ENCODE results near the gene RANBP9. TPM values are rescaled to one million over a fixed set of nuclear protein-coding genes. Genes with fewer than 3 reads are reported as not detected.

The RANBP9 gene
- total RNA-seq, 1 donor from 2014 or later, result 33.2 TPM

DNA sequence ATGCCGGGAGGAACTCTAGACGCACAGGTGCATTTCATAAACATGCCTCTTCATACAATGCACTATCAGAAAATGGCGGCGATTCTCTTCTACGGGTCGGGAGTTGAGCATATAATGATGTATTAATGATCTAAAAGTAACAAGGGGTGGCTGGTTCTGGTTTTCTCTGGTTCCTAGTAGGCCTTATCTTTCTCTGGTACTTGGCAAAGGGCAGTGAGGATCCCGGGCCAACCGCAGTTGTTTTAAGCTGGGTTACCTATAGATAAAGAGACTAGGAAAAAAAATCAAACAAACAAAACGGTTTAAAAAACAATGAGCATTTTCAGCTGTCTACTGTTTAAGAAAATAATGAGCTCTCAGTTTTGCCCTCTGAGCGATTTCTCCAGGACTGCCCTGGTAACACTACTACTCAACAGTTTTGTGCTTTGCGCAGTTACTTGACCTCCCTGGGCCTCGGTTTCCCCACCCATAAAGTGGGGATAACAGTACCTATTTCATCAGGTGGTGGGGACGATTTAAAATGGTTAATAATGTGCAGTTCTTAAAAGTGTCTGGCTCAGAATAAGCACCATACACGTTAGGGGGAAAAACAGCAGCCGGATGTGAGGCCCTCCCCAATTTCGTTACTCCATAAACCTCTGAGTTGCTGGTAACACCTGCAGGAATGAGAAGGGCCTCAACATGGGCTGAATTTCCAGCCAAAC is 138.5 kb downstream of the RANBP9 start:
- H3K9me3 ChIP-seq (replicated peaks), result no peaks in the 10 kb centered on the region
- peaks cover 38% of the 10 kb centered on the region for H3K4me1 ChIP-seq
- intact Hi-C loops (cut with micrococcal nuclease), result no loop called here
- DNase-seq, result no peak
- H3K27ac ChIP-seq (replicated peaks), result peak overlapping the region; percentile 99
- H3K4me3 ChIP-seq, result peak overlapping the region; percentile 83
- H3K36me3 ChIP-seq, result no peaks in the 10 kb centered on the region
- TF ChIP-seq, protein P1, sequence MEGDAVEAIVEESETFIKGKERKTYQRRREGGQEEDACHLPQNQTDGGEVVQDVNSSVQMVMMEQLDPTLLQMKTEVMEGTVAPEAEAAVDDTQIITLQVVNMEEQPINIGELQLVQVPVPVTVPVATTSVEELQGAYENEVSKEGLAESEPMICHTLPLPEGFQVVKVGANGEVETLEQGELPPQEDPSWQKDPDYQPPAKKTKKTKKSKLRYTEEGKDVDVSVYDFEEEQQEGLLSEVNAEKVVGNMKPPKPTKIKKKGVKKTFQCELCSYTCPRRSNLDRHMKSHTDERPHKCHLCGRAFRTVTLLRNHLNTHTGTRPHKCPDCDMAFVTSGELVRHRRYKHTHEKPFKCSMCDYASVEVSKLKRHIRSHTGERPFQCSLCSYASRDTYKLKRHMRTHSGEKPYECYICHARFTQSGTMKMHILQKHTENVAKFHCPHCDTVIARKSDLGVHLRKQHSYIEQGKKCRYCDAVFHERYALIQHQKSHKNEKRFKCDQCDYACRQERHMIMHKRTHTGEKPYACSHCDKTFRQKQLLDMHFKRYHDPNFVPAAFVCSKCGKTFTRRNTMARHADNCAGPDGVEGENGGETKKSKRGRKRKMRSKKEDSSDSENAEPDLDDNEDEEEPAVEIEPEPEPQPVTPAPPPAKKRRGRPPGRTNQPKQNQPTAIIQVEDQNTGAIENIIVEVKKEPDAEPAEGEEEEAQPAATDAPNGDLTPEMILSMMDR (IDR thresholded peaks at IDR 0.05; ENCODE audit: borderline replicate concordance), result no peak
- no peaks in the 10 kb centered on the region for H3K27me3 ChIP-seq (ENCODE audit: low read depth)

DNA sequence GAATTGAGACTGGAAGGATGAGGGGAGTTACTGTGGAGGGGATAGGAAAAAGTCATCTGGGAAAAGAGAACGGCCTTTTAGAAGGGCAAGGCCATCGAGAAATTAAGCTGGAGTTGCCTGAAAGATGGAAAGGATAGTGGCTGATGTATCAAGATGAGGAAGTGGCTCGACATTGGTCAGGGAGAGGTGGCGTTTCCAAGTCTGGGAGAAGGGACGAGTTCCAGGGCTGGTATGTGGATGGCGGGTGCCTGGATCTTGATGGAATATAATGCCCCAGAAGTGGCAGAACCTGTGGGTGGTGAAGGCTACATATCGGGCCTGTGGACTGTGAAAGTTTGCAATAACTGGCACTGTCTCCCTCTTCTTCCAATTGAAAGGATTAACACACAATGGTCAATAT is 139.4 kb downstream of the RANBP9 start:
- intact Hi-C loops (cut with micrococcal nuclease), result no loop called here
- Histone ChIP-seq H3K4me3 (no peak overlapping the region), H3K36me3 (no peaks in the 10 kb centered on the region), H3K27me3 (ENCODE audit: low read depth) (no peaks in the 10 kb centered on the region), H3K9me3 (replicated peaks) (no peaks in the 10 kb centered on the region), H3K4me1 (peaks cover 32% of the 10 kb centered on the region), H3K27ac (replicated peaks) (no peak overlapping the region)
- DNase-seq, result no peak
- TF ChIP-seq, protein P1 (IDR thresholded peaks at IDR 0.05; ENCODE audit: borderline replicate concordance), result no peak

Other genes starting within 250 kb of the RANBP9 start
- 51.6 TPM for gene GFOD1, start 224.2 kb downstream of the RANBP9 start, total RNA-seq
- gene SIRT5, start 137.2 kb downstream of the RANBP9 start, total RNA-seq, result 58.0 TPM
- 46.9 TPM for gene NOL7, start 96.5 kb downstream of the RANBP9 start, total RNA-seq
- gene MCUR1, start 102.7 kb upstream of the RANBP9 start, total RNA-seq, result 30.7 TPM
- gene RNF182, start 213.1 kb upstream of the RANBP9 start, total RNA-seq, result not detected